GM19351 (cell line): ENCODE results near the gene TNFRSF14.

Experiments
- ATAC-seq: cut with Tn5 transposase; IDR thresholded peaks from one replicate; pipeline ENCODE4 v1.9.1; 2021; ENCODE audit warnings: mild to moderate bottlenecking, moderate library complexity; ENCODE audit not compliant: unreplicated experiment

TNFRSF14 gene

GRCh38 chr1:2523191-2523890, 32.8 kb upstream of the TNFRSF14 start:
- no peak for ATAC-seq

DNA sequence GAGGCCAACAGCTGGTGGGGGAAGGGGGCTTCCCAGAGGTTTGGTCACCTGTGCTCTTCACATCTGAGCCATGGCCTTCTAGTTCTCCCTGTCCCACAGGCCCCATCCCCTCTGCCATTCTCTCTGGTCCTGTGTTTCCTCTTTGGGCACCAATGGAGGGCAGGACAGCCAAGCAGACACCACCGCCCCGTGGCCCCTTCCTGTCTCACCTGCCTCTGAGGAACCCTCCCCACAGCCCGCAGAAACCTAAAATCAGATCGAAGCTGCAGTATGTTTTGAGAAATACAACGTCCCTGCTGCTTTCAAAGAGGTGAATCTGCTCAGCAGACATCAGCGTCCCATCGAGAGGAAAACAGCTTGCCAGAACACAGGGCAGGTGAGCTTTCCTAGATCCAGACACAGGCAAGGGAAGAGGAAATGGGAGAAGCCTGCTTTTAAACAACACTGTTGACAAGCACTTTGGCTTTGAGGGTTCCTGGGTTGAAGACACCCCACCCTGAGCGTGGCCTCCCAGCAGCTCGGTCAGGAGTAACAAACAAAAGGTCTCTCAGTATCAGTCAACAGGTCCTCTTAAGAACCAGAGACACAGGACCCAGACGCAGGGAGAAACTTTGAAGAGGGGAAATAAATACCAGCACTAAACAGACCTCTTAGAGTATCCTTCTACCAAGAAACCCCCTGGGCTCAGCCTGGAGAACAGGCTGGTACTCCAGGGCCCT, 32.1 kb upstream of the TNFRSF14 start:
- no peak for ATAC-seq

GRCh38 chr1:2525572-2525919, 30.6 kb upstream of the TNFRSF14 start:
- ATAC-seq: no peak

DNA sequence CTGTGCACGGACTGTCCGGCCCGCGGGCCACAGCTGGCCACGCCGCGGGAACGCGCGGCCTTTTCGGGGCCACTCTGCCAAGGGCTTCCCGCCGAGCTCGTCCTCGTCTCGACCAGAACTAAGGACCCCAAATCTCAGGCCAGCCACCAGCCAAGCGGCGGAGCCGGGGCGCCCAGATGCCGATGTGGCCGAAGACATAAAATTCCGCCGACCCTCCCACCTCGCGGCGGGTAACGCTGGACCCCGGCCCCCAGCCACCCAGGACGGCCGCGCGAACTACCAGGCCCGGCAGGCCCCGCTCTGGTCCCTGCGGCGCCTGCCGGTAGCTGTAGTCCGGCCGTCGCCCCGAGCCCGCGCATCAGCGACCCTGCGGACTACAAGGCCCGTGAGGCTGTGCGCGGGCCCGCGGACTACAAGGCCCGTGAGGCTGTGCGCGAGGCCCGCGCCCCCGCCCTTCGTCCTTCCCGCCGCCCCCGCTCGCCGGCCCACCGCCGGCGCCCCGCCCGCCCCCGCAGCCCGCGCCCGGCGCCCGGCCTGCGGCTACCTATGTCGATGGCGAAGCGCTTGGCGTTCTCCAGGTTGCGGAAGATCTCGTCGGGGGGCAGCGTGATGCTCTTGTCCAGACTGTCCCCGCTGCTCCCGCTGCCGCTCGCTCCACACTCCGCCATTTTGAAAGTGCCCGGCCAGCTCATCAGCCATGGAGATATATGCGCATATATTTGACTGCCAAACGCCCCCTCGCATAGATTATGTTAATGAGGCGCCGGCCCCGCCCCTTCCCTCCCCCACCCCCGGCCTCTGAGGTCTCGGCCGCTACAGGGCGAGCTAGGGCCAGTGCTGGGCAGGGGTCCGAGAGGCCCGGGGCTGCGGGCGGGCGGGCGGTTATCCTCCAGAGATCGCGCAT, 30.0 kb upstream of the TNFRSF14 start, which contains the start of gene PANK4:
TSS of gene PANK4 (minus strand) at position 677 of the 904 bp plus-strand sequence. CDS start at position 668, 9 bp downstream.
- peak; percentile 86 for ATAC-seq

GRCh38 chr1:2526824-2527555, 29.2 kb upstream of the TNFRSF14 start:
- peak; percentile 32 for ATAC-seq

GRCh38 chr1:2527556-2527860, 28.7 kb upstream of the TNFRSF14 start:
- no peak for ATAC-seq

- no peak for ATAC-seq
Measured at GRCh38 chr1:2528016-2528415, 28.2 kb upstream of the TNFRSF14 start.

DNA sequence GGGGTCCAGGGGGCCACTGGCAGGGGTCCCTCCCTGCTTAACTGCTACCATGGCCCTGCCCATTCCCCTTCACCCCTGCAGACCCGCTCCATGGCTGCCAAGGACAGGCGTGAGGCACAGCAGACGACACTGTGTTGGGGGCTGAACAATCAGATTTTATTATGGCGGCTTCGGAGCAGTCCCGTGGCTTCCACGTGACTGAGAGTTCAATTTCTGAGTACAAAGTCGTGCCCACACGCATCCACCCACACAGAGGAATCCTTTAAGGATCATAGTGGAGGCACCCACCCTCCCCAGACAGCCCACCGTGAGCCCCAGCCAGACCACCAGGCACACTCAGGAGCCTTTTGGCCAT, 27.6 kb upstream of the TNFRSF14 start:
- no peak for ATAC-seq

GRCh38 chr1:2528966-2529783, 27.0 kb upstream of the TNFRSF14 start:
- ATAC-seq: no peak

GRCh38 chr1:2529784-2530512, 26.2 kb upstream of the TNFRSF14 start, which contains the start of gene HES5:
HES5 (minus strand) TSS chr1:2530263; CDS start chr1:2530164, 99 bp downstream.
- ATAC-seq: no peak

GRCh38 chr1:2530513-2531361, 25.4 kb upstream of the TNFRSF14 start:
- ATAC-seq: no peak

DNA sequence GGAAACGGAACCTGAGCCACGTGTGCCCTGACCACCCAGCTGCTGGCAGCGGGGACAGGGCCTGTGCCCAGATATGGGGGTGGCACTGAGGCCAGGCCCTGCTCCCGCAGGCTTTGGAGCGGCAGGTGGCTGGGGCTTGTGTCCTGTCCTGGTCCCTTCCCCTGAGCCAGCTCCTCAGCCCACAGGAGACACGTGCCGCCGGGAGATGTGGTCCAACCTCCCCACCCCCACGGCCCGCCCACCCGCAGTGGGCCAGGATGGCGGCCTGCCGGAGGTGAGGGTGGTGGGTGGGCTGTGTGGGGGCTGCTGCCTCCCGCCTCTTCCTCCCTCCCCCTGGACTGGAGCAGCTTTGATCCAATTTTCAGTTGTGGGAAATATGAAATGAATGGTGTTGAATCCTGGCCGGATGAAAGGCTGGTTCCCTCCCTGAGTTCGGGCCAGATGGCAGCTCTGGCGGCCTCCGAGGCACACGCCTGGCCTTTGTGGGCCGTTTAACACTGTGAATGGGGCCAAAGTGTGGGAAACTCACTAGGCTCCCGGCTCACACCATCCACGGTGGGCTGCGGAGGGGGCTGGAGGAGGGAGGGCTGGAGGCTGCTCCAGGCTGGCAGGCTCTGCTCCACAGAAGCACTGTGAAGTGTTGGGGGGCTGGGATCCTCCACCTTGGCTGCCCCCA, 23.5 kb upstream of the TNFRSF14 start:
- ATAC-seq: no peak

DNA sequence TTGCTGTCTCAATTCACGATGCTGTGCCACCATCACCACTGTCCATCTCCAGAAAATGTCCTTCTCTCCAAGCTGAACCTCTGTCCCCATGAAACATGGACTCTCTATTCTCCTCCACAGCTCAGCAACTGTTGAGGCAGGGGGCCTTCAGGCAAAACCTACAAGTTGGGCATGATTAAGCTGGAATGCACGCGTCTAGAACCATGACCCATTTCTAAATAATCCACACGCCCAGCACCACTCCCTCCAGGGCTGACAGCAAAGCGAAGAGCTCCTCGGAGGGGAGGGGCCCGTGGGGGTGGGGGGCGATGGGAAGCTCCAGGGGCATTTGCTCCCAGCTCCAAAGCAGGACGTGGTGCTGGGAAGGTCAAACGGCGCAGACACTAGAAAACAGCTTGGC, 22.8 kb upstream of the TNFRSF14 start:
- ATAC-seq: no peak

DNA sequence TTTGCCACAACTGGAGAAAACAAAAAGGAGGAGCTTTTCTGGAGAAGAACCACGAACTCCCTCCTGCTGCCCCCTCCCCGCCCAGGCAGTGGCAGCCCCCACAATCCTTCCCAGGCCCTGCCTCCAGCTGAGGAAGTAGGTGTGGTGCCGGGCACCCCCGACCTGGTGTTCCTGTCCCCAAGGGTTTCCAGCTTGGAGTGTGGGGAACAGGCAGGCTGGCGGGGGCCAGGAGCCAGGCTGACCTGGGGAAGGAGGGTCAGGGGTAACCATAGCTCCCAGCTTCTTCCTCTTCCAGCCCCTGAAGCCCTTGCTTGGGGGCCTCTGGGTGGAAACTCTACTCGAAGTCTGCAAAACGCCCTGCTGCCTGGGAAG, 21.9 kb upstream of the TNFRSF14 start:
- ATAC-seq: no peak

- no peak for ATAC-seq
Measured at GRCh38 chr1:2534687-2535441, 21.3 kb upstream of the TNFRSF14 start.

GRCh38 chr1:2535455-2535854, 20.7 kb upstream of the TNFRSF14 start:
- ATAC-seq: no peak

DNA sequence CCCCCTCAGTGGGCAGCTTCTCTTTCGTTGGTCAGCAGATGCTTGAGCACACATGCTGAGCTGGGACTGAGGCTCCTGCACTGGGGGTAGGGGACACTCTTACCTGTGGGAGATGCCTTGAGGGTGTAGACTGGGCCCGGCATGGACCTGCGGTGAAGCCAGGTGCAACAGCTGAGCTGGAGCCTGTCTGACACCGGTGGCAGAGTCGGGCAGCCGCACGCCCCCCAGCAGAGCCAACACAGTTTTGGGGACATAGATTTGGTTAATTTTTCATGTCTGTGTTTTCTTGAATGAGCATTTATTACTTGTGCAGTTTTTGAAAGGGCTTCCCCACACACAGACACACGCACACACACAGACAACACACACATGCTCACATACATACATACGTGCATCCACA, 20.2 kb upstream of the TNFRSF14 start:
- ATAC-seq: no peak
